HFFc6 (cell line): Measurements from ENCODE around the gene ARHGEF38. TPM values are rescaled to one million over a fixed set of nuclear protein-coding genes. Genes with fewer than 3 reads are reported as not detected.
"Not testable (repeated sequence)": the region's sequence is repeated elsewhere in the genome, so short reads cannot be mapped to it uniquely, and the experiment has no call there.

Experiments
- DNase-seq: peaks from one replicate; pipeline ENCODE4 v3.0.0-alpha.2; 2018
- H3K27ac Mint-ChIP-seq: 2 replicates; pipeline ENCODE4 v1.8.0; 2020; ENCODE audit warnings: mild to moderate bottlenecking, mixed read lengths
- H3K27me3 Mint-ChIP-seq: 2 replicates; pipeline ENCODE4 v1.8.0; 2021; ENCODE audit warnings: mild to moderate bottlenecking, moderate library complexity, mixed read lengths; ENCODE audit not compliant: insufficient read depth
- H3K36me3 Mint-ChIP-seq: 2 replicates; pipeline ENCODE4 v1.8.0; 2021; ENCODE audit warnings: low read depth, mixed read lengths
- H3K4me1 Mint-ChIP-seq: 2 replicates; pipeline ENCODE4 v1.8.0; 2020; ENCODE audit warnings: low read depth, mixed read lengths
- H3K4me3 Mint-ChIP-seq: 2 replicates; pipeline ENCODE4 v1.8.0; 2020; ENCODE audit warnings: mild to moderate bottlenecking, moderate library complexity, mixed read lengths
- H3K9me3 Mint-ChIP-seq: 2 replicates; pipeline ENCODE4 v1.8.0; 2020; ENCODE audit warnings: mild to moderate bottlenecking, mixed read lengths
- total RNA-seq, 6 experiments: library from RNA; stranded (reverse); fragmentation: NEBNext Ultra II Directional; extraction: Animal tissue kit (Norgen Biotek cat#: 25700); gene quantifications; 2 replicates in 1 of 6; 3 replicates in 5 of 6; pipeline ENCODE4 v1.2.3, GENCODE V29; 2021
- TF ChIP-seq, protein P1 (sequence below): fragments of 200-600 bp; sonication (generic); IDR thresholded peaks from 2 replicates; pipeline ENCODE4 v1.5.0; 2021; ENCODE audit warnings: antibody characterized with exemption, mild to moderate bottlenecking

Gene ARHGEF38
- total RNA-seq, 6 experiments from 2014 or later: not detected

GRCh38 chr4:105686571-105686970 lies 134.2 kb downstream of the ARHGEF38 start:
- no peak overlapping the region for H3K4me3 Mint-ChIP-seq
- H3K27ac Mint-ChIP-seq: no peak overlapping the region
- H3K4me1 Mint-ChIP-seq: peaks cover 8% of the 10 kb centered on the region; the same call in 1 of the 2 replicates
- TF ChIP-seq, protein P1, sequence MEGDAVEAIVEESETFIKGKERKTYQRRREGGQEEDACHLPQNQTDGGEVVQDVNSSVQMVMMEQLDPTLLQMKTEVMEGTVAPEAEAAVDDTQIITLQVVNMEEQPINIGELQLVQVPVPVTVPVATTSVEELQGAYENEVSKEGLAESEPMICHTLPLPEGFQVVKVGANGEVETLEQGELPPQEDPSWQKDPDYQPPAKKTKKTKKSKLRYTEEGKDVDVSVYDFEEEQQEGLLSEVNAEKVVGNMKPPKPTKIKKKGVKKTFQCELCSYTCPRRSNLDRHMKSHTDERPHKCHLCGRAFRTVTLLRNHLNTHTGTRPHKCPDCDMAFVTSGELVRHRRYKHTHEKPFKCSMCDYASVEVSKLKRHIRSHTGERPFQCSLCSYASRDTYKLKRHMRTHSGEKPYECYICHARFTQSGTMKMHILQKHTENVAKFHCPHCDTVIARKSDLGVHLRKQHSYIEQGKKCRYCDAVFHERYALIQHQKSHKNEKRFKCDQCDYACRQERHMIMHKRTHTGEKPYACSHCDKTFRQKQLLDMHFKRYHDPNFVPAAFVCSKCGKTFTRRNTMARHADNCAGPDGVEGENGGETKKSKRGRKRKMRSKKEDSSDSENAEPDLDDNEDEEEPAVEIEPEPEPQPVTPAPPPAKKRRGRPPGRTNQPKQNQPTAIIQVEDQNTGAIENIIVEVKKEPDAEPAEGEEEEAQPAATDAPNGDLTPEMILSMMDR: no peak
- no peaks in the 10 kb centered on the region for H3K9me3 Mint-ChIP-seq
- H3K27me3 Mint-ChIP-seq: no peaks in the 10 kb centered on the region
- no peak for DNase-seq
- H3K36me3 Mint-ChIP-seq: peaks cover 19% of the 10 kb centered on the region

GRCh38 chr4:105694812-105695211 lies 142.4 kb downstream of the ARHGEF38 start:
- DNase-seq, H3K4me3 Mint-ChIP-seq, H3K9me3 Mint-ChIP-seq, H3K4me1 Mint-ChIP-seq, H3K27me3 Mint-ChIP-seq, H3K27ac Mint-ChIP-seq: not testable (repeated sequence)
- H3K36me3 Mint-ChIP-seq: peaks cover 21% of the 10 kb centered on the region

GRCh38 chr4:105695832-105696231 lies 143.4 kb downstream of the ARHGEF38 start:
- not testable (repeated sequence) for H3K27me3 Mint-ChIP-seq, H3K9me3 Mint-ChIP-seq, H3K4me3 Mint-ChIP-seq, DNase-seq, H3K4me1 Mint-ChIP-seq, H3K27ac Mint-ChIP-seq
- H3K36me3 Mint-ChIP-seq: peaks cover 16% of the 10 kb centered on the region

GRCh38 chr4:105698607-105699006 lies 146.2 kb downstream of the ARHGEF38 start:
- TF ChIP-seq, protein P1: no peak
- no peaks in the 10 kb centered on the region for H3K9me3 Mint-ChIP-seq
- no peaks in the 10 kb centered on the region for H3K27me3 Mint-ChIP-seq
- no peaks in the 10 kb centered on the region for H3K4me1 Mint-ChIP-seq
- no peak overlapping the region for H3K4me3 Mint-ChIP-seq
- DNase-seq: no peak
- peaks cover 16% of the 10 kb centered on the region for H3K36me3 Mint-ChIP-seq
- H3K27ac Mint-ChIP-seq: no peak overlapping the region

DNA sequence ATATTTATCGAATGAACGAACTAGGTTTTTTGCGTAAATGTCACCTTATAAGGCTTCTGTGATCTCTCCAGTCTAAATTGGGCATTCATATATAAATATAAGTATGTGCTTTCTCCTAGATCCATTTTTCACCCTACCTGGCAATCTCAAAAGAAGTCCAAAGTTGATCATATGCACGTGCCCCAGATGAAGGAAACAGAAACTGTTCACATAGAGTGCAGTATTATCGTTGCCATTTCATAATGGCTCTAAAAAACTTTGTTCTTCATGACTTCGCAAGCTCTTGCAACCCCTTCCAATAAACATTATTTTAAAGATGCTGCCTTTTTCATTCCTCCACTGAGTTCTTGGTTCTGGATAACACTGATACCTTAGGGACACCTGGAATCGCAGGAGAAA lies 155.4 kb downstream of the ARHGEF38 start:
- Mint-ChIP-seq H3K4me1 (peaks cover 39% of the 10 kb centered on the region), H3K4me3 (peak overlapping the region; percentile 100), H3K9me3 (no peaks in the 10 kb centered on the region), H3K36me3 (peaks cover 22% of the 10 kb centered on the region), H3K27me3 (no peaks in the 10 kb centered on the region), H3K27ac (peak overlapping the region; percentile 97)
- TF ChIP-seq, protein P1: no peak
- no peak for DNase-seq

DNA sequence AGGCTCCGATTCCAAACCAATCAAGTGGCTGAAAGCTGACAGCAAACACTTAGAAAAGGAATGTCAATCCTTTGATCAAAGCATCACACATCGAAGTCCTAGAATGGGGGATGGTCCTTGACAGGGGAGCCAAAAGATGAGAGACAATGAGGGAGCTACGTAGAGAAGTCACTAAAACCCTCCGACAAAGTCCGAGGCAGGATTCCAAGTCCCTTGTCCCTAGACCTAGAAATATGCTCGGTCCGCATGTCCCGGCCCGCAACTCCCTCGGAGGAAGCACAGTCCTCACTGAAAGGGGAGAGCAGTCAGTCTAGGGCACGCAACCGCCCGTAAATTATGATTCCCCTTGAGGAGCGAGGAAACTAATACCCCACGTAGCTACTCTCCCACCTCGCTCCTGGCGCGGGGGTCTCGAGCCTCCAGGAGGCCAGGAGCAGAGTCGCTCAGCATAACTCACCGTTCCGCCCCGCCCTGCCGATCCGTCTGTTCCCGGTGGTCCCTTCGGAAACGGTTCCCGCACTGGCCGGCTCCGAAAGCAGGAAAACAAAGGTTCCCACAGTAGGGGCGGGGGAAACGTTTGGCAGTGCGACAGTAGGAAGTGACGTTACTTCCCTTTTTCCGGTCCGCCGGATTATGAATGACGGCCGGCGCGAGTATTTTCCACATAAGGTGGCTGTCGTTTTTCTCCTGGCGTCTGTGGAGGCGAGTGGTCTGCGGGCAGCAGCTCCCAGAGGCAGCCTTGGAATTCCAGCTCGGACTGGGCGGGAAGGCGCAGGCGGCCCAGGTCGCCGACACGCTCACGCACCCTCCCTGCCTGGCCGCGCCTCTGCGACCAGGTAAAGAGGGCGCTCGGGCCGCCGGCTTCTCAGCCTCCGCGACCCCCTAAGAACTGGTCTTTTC lies 156.0 kb downstream of the ARHGEF38 start, which contains the start of the genes GSTCD and INTS12:
Gene GSTCD (plus strand): TSS at position 604 of the 900 bp plus-strand sequence. CDS start 8,830 bp downstream, outside the sequence.
Gene INTS12 (minus strand): TSS at position 509 of the 900 bp plus-strand sequence. CDS start 8,684 bp downstream, outside the sequence.
- H3K27me3 Mint-ChIP-seq: no peaks in the 10 kb centered on the region
- peak within 1 kb of the TSS; percentile 100 for H3K4me3 Mint-ChIP-seq
- DNase-seq: peak; percentile 92
- peak within 1 kb of the TSS; percentile 97 for H3K27ac Mint-ChIP-seq
- H3K9me3 Mint-ChIP-seq: no peaks in the 10 kb centered on the region
- peaks cover 22% of the 10 kb centered on the region for H3K36me3 Mint-ChIP-seq
- TF ChIP-seq, protein P1: no peak; the same call in 1 of the 2 replicates
- H3K4me1 Mint-ChIP-seq: peaks cover 45% of the 10 kb centered on the region
